A673 (cell line): ENCODE measurements around the gene EDIL3. TPM values are rescaled to one million over a fixed set of nuclear protein-coding genes. Genes with fewer than 3 reads are reported as not detected.

Experiments
- BruUV-seq: library from RNA; stranded (reverse); fragments of 400-500 nt; replicated peaks from 2 replicates; lab custom pipeline; 2021; lab: Mats Ljungman, UMichigan
- CTCF ChIA-PET: fragments of 300-600 bp; sonication (Branson Sonifier 250); formaldehyde crosslinking; loops from one replicate; lab custom pipeline; 2022; ENCODE audit warnings: antibody characterized with exemption; lab: Charles Lee
- POLR2A ChIA-PET: fragments of 300-600 bp; sonication (Branson Sonifier 250); formaldehyde crosslinking; loops from one replicate; lab custom pipeline; 2022; ENCODE audit warnings: antibody characterized with exemption; ENCODE audit not compliant: low non-redundant PET; lab: Charles Lee
- DNase-seq: peaks from one replicate; pipeline ENCODE4 v3.0.0-alpha.2; 2015; ENCODE audit warnings: low spot score
- H3K27ac ChIP-seq: fragments of 200-600 bp; sonication (generic); 2 replicates; pipeline ENCODE4 v1.5.1; 2016; ENCODE audit warnings: mixed run types, low read depth, mild to moderate bottlenecking, mixed read lengths, antibody characterized with exemption, low read length; ENCODE audit not compliant: poor library complexity, severe bottlenecking
- H3K27me3 ChIP-seq: fragments of 200-600 bp; sonication (generic); replicated peaks from 2 replicates; pipeline ENCODE4 v1.6.1; 2017; ENCODE audit warnings: mixed run types, low read depth, mild to moderate bottlenecking, mixed read lengths, antibody characterized with exemption, low read length; ENCODE audit not compliant: insufficient read depth, poor library complexity
- H3K36me3 ChIP-seq: fragments of 200-600 bp; sonication (generic); 2 replicates; pipeline ENCODE4 v1.6.1; 2016; ENCODE audit warnings: mixed run types, mild to moderate bottlenecking, mixed read lengths, antibody characterized with exemption, low read length; ENCODE audit not compliant: insufficient read depth, poor library complexity, severe bottlenecking
- H3K4me1 ChIP-seq: fragments of 200-600 bp; sonication (generic); 2 replicates; pipeline ENCODE4 v1.6.1; 2017; ENCODE audit warnings: mixed run types, mild to moderate bottlenecking, mixed read lengths, antibody characterized with exemption, low read length; ENCODE audit not compliant: insufficient read depth, poor library complexity, severe bottlenecking
- H3K4me3 ChIP-seq: fragments of 200-600 bp; sonication (generic); 2 replicates; pipeline ENCODE4 v1.5.1; 2016; ENCODE audit warnings: low read depth, mixed run types, mild to moderate bottlenecking, mixed read lengths, low read length; ENCODE audit not compliant: poor library complexity, severe bottlenecking
- H3K9me3 ChIP-seq: fragments of 200-600 bp; sonication (generic); 2 replicates; pipeline ENCODE4 v1.6.1; 2016; ENCODE audit warnings: mixed run types, low read depth, mild to moderate bottlenecking, mixed read lengths, antibody characterized with exemption, low read length; ENCODE audit not compliant: poor library complexity, severe bottlenecking
- EZH2 ChIP-seq: fragments of 200-600 bp; sonication (generic); IDR thresholded peaks from 2 replicates; pipeline ENCODE4 v1.6.1; 2017; ENCODE audit warnings: borderline replicate concordance, low read depth, mild to moderate bottlenecking, mixed read lengths, antibody characterized with exemption, low read length; ENCODE audit not compliant: poor library complexity, severe bottlenecking
- intact Hi-C: fragments of 100-400 bp; cut with micrococcal nuclease; formaldehyde crosslinking; loops from one replicate; pipeline ENCODE4 v1.10.0; 2022; ENCODE audit not compliant: unreplicated experiment
- total RNA-seq: library from RNA; stranded (reverse); gene quantifications from 2 replicates; pipeline ENCODE4 v1.2.3, GENCODE V29; 2021
- TF ChIP-seq, protein P1 (sequence below): fragments of 300-800, 200-600 bp; sonication (generic); conservative IDR thresholded peaks from 2 replicates; pipeline ENCODE4 v1.5.1; 2017; ENCODE audit warnings: low read depth, mild to moderate bottlenecking, antibody characterized with exemption, low read length, moderate library complexity, mixed read lengths

The EDIL3 gene
- total RNA-seq, 1 experiment from 2014 or later = 4.6 TPM

DNA sequence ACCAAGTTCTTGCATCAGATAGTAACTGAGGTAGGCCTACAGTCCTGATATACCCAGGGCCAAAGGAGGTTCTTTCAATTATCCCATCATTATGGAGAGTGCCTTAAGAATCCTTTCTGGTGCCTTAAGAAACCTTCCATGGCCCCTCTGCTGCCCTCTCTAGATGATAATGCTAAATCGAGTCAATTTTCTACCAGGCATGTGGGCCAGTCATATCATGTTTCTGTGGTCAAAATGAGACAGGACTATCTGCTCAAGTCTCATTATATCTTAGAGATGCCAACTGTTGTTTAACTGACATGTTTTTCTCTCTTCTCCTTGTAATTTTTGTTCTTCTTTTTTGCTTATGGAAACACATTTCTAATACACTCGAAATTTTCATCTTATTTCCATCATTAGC is 127.6 kb downstream of the EDIL3 start:
- Histone ChIP-seq H3K27ac (no peak overlapping the region), H3K36me3 (no peaks in the 10 kb centered on the region), H3K4me3 (no peak overlapping the region), H3K27me3 (no peaks in the 10 kb centered on the region), H3K4me1 (no peaks in the 10 kb centered on the region), H3K9me3 (no peaks in the 10 kb centered on the region)
- POLR2A ChIA-PET = no interaction called here
- TF ChIP-seq, protein P1, sequence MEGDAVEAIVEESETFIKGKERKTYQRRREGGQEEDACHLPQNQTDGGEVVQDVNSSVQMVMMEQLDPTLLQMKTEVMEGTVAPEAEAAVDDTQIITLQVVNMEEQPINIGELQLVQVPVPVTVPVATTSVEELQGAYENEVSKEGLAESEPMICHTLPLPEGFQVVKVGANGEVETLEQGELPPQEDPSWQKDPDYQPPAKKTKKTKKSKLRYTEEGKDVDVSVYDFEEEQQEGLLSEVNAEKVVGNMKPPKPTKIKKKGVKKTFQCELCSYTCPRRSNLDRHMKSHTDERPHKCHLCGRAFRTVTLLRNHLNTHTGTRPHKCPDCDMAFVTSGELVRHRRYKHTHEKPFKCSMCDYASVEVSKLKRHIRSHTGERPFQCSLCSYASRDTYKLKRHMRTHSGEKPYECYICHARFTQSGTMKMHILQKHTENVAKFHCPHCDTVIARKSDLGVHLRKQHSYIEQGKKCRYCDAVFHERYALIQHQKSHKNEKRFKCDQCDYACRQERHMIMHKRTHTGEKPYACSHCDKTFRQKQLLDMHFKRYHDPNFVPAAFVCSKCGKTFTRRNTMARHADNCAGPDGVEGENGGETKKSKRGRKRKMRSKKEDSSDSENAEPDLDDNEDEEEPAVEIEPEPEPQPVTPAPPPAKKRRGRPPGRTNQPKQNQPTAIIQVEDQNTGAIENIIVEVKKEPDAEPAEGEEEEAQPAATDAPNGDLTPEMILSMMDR = no peak
- TF ChIP-seq EZH2 = no peak
- DNase-seq = no peak
- intact Hi-C loops = no loop called here
- CTCF ChIA-PET = no interaction called here
- no TSS peak for BruUV-seq

DNA sequence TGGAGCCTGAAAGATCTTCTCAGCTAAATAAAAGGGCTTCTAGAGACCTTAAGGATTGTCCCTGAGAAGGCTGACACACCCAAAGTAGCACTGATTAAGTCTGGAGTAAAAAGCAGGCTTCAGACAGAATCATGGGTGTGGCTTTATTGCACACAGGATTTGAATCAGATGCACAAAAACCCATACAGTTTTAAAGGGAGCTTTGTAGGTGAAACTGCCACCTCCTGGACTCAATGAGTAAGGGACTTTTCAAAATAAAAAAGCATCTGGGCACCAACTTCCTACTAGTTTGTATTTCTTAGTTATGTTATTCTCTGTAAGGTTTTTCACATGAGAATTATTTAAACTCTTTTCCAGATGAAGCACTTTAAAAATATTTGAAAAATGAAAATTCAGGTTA is 129.4 kb downstream of the EDIL3 start:
- no peak overlapping the region for H3K4me3 ChIP-seq
- DNase-seq = peak; percentile 22
- H3K9me3 ChIP-seq = no peaks in the 10 kb centered on the region
- no peaks in the 10 kb centered on the region for H3K4me1 ChIP-seq
- TF ChIP-seq EZH2 = no peak
- TF ChIP-seq, protein P1 = peak; percentile 25; the same call in 1 of the 2 replicates
- CTCF ChIA-PET = no interaction called here
- H3K36me3 ChIP-seq = no peaks in the 10 kb centered on the region
- no peak overlapping the region for H3K27ac ChIP-seq
- POLR2A ChIA-PET = no interaction called here
- intact Hi-C loops = loop anchor here (2.0 kb wide), 1 partner anchor 537 kb away; no protein-coding TSS in a partner anchor
- no TSS peak for BruUV-seq
- H3K27me3 ChIP-seq = no peaks in the 10 kb centered on the region

- Histone ChIP-seq H3K4me1 (no peaks in the 10 kb centered on the region), H3K4me3 (no peak overlapping the region), H3K27me3 (no peaks in the 10 kb centered on the region), H3K36me3 (no peaks in the 10 kb centered on the region), H3K27ac (no peak overlapping the region), H3K9me3 (no peaks in the 10 kb centered on the region)
- TF ChIP-seq, protein P1 = no peak
- no peak for TF ChIP-seq EZH2
- CTCF ChIA-PET = no interaction called here
- intact Hi-C loops = loop anchor here (2.0 kb wide), 1 partner anchor 535 kb away; no protein-coding TSS in a partner anchor
- no peak for DNase-seq
- no TSS peak for BruUV-seq
- POLR2A ChIA-PET = no interaction called here
Observed at GRCh38 chr5:84253946-84254345, 130.7 kb downstream of the EDIL3 start.
